ENCODE data around the gene ABCD1. TPM values are rescaled to one million over a fixed set of nuclear protein-coding genes. Genes with fewer than 3 reads are reported as not detected.

ABCD1 gene
- total RNA-seq, 2 experiments from 2014 or later = 8.6 to 9.2 TPM

DNA sequence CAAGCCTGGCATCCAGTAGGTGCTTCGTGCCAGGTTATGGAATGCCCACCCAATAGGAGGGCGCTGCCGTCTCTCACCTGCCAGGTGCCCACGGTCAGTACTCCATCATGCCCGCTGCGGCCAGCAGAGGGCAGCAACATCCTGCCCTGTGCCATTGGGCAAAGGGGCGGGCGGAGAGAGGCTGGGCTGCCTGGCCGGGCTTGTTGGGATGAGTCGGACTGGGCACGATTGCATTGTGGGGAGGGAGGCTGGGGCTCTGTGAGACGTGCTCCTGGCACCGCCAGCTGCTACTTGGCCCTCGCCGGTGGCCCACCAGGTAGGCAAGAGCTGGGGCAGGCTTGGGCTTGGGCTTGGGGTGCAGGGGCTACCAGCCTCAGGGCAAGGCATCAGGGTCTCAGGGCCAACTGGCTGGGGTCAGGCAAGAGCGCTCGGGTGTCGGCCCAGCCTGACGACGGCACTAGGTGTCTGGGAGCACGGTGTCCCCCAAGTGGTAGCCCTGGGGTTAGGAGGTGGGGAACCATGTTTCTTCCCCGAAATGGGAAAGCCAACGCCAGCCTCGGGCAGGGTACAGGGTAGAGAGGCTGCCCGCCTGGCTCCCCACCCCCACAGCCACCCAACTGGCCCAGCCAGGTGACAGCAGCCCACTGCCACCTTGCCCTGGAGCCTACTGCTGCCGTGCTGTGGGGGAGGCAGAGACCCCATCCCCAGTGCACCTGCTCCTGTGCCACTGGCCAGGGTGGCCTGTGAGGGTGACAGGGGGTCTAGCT lies 39.5 kb downstream of the ABCD1 start, which contains the start of gene PLXNB3:
Gene PLXNB3, plus strand, starts transcription at position 261 of the 767 bp plus-strand sequence. CDS start 1,287 bp downstream, outside the sequence.
- intact Hi-C loops (cut with DNase I, micrococcal nuclease) = loop anchor here (1.0 to 10.0 kb wide), 3 partner anchors 121 to 189 kb away; partner anchors contain the start of gene L1CAM (in 1 of the 2)
- H3K4me1 Mint-ChIP-seq (ENCODE audit: low read depth) = peaks cover 4% of the 10 kb centered on the region
- H3K27me3 Mint-ChIP-seq = no peaks in the 10 kb centered on the region
- ChIA-PET POLR2A (no interaction called here), CTCF (interaction anchor here (0.7 to 1.4 kb wide), 5 partner anchors 13 to 183 kb away, joined by 3 to 4 read pairs (median 3); partner anchors contain the start of gene RENBP)
- Histone ChIP-seq H3K27me3 (ENCODE audit: control insufficient read depth in 1 of 2, insufficient read depth in 2 of 2, low read length in 2 of 2) (no peaks in the 10 kb centered on the region), H3K4me1 (ENCODE audit: insufficient read depth, low read length) (peaks cover 9% of the 10 kb centered on the region), H3K27ac (ENCODE audit: low read depth in 1 of 2, low read length in 2 of 2) (no peak within 1 kb of the TSS), H3K36me3 (ENCODE audit: insufficient read depth, low read length) (no peaks in the 10 kb centered on the region), H3K9me3 (ENCODE audit: control insufficient read depth in 1 of 2, insufficient read depth in 1 of 2, low read length in 2 of 2) (no peaks in the 10 kb centered on the region), H3K4me3 (ENCODE audit: low read length) (no peak within 1 kb of the TSS)
- no peaks in the 10 kb centered on the region for H3K36me3 Mint-ChIP-seq (ENCODE audit: low read depth)
- no peaks in the 10 kb centered on the region for H3K9me3 Mint-ChIP-seq
- H3K27ac Mint-ChIP-seq = no peak within 1 kb of the TSS
- H3K4me3 Mint-ChIP-seq = no peak within 1 kb of the TSS
- TF ChIP-seq, protein P1, sequence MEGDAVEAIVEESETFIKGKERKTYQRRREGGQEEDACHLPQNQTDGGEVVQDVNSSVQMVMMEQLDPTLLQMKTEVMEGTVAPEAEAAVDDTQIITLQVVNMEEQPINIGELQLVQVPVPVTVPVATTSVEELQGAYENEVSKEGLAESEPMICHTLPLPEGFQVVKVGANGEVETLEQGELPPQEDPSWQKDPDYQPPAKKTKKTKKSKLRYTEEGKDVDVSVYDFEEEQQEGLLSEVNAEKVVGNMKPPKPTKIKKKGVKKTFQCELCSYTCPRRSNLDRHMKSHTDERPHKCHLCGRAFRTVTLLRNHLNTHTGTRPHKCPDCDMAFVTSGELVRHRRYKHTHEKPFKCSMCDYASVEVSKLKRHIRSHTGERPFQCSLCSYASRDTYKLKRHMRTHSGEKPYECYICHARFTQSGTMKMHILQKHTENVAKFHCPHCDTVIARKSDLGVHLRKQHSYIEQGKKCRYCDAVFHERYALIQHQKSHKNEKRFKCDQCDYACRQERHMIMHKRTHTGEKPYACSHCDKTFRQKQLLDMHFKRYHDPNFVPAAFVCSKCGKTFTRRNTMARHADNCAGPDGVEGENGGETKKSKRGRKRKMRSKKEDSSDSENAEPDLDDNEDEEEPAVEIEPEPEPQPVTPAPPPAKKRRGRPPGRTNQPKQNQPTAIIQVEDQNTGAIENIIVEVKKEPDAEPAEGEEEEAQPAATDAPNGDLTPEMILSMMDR (IDR thresholded peaks at IDR 0.05) = peak; percentile 65
- DNase-seq (peak; percentile 57 to 87 (median 71)), ATAC-seq (ENCODE audit: poor library complexity) (peak; percentile 91)

DNA sequence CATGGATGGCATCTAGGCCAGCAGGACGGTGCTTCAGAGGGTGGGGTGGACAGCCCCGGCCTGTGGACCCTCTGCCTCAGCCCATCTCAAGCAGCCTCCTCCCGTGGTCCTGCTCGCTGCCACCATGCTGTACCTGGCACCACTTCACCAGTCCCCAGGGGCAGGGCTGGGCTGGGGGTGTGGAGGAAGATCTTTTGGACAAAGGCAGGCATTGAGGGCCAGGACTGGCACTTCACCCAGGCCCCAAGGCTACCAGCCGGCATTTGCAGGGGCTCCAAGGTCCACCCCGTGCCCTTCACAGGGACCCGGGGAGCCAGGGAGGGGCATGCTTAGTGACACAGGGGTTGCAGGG lies 40.1 kb downstream of the ABCD1 start:
- Histone ChIP-seq H3K4me3 (ENCODE audit: low read length) (no peak overlapping the region), H3K4me1 (ENCODE audit: insufficient read depth, low read length) (peaks cover 9% of the 10 kb centered on the region), H3K27me3 (ENCODE audit: control insufficient read depth in 1 of 2, insufficient read depth in 2 of 2, low read length in 2 of 2) (no peaks in the 10 kb centered on the region), H3K36me3 (ENCODE audit: insufficient read depth, low read length) (no peaks in the 10 kb centered on the region), H3K9me3 (ENCODE audit: control insufficient read depth in 1 of 2, insufficient read depth in 1 of 2, low read length in 2 of 2) (no peaks in the 10 kb centered on the region), H3K27ac (ENCODE audit: low read depth in 1 of 2, low read length in 2 of 2) (no peak overlapping the region)
- Mint-ChIP-seq H3K4me3 (no peak overlapping the region), H3K36me3 (ENCODE audit: low read depth) (no peaks in the 10 kb centered on the region), H3K27me3 (no peaks in the 10 kb centered on the region), H3K4me1 (ENCODE audit: low read depth) (peaks cover 4% of the 10 kb centered on the region), H3K9me3 (no peaks in the 10 kb centered on the region), H3K27ac (no peak overlapping the region)
- ChIA-PET CTCF (interaction anchor here (0.7 to 1.1 kb wide), 2 partner anchors 13 to 181 kb away, joined by 3 to 4 read pairs; no protein-coding TSS in a partner anchor), POLR2A (no interaction called here)
- TF ChIP-seq, protein P1 (IDR thresholded peaks at IDR 0.05) = no peak
- no peak for ATAC-seq (ENCODE audit: poor library complexity)
- intact Hi-C loops (cut with DNase I, micrococcal nuclease) = loop anchor here (1.0 to 10.0 kb wide), 3 partner anchors 120 to 189 kb away; partner anchors contain the start of gene L1CAM (in 1 of the 2)
- DNase-seq = peak in 1 of 14 experiments; percentile 5

DNA sequence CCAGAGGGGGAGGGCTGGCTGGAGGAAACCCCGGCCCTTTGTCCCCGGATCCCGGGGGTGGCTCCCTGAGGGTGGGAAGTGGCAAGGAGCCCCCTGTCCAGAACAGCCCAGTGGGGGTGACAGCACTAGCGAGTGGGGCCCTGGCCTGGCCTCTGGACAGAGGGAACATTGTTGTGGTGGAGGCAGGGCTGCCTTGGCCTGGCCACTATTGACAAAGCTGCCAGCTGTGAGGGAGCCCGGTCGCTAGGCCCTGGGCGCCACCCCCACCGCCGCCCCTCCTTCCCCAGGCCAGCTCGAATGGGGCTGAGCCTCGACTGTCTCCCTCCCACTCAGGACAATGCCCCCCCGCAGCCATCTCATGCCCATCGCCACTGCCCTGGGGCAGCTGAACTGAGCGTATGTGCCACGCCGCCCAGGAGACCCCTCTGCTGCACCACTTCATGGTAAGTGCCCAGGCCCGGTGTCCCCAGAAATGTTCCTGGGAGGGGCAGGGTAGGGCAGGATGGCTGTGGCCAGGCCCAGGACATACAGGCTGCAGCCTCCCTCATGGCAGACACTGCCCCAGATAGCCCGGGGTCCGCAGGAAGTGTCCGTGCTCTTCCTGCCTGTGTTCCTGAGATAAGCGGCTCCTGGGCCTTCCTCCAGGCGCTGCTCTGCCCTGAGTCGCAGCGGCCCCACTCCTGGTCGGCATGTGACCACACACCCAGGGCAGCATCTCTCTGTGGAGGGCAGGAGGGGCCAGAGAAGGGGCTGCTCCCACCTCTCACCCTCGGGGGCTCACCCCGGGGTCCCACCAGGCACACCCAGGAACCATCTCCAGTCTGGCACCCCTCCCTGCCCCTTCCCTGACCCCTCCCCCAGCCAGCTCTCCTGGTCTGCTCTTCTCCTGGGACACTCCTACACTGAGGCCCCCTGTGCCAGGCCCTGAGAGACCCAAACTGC lies 40.8 kb downstream of the ABCD1 start:
- ATAC-seq (ENCODE audit: poor library complexity) (no peak), DNase-seq (peak in 2 of 14 experiments; percentile 10 to 20)
- no peaks in the 10 kb centered on the region for H3K9me3 Mint-ChIP-seq
- H3K9me3 ChIP-seq (ENCODE audit: control insufficient read depth in 1 of 2, insufficient read depth in 1 of 2, low read length in 2 of 2) = no peaks in the 10 kb centered on the region
- no peak overlapping the region for H3K27ac Mint-ChIP-seq
- H3K36me3 Mint-ChIP-seq (ENCODE audit: low read depth) = no peaks in the 10 kb centered on the region
- H3K4me1 ChIP-seq (ENCODE audit: insufficient read depth, low read length) = peaks cover 9% of the 10 kb centered on the region
- no peaks in the 10 kb centered on the region for H3K27me3 Mint-ChIP-seq
- CTCF ChIA-PET = interaction anchor here (1.0 kb wide), 1 partner anchor 182 kb away, joined by 3 read pairs; no protein-coding TSS in a partner anchor
- no peak overlapping the region for H3K4me3 Mint-ChIP-seq
- no peaks in the 10 kb centered on the region for H3K27me3 ChIP-seq (ENCODE audit: control insufficient read depth in 1 of 2, insufficient read depth in 2 of 2, low read length in 2 of 2)
- peaks cover 4% of the 10 kb centered on the region for H3K4me1 Mint-ChIP-seq (ENCODE audit: low read depth)
- TF ChIP-seq, protein P1 (IDR thresholded peaks at IDR 0.05) = no peak
- no peaks in the 10 kb centered on the region for H3K36me3 ChIP-seq (ENCODE audit: insufficient read depth, low read length)
- intact Hi-C loops (cut with DNase I, micrococcal nuclease) = loop anchor here in 1 of 2 experiments (10.0 kb wide), 1 partner anchor 119 kb away; the partner anchor contains the start of gene L1CAM
- H3K27ac ChIP-seq (ENCODE audit: low read depth in 1 of 2, low read length in 2 of 2) = no peak overlapping the region
- no peak overlapping the region for H3K4me3 ChIP-seq (ENCODE audit: low read length)
- POLR2A ChIA-PET = no interaction called here

Measured in CD4-positive, alpha-beta T cell (primary cell).